Hepatocyte (in vitro differentiated cells): ENCODE measurements around the gene OGDH.

Experiments
- EZH2 ChIP-seq: fragments of 200-600 bp; sonication (generic); IDR thresholded peaks from 2 replicates; pipeline ENCODE4 v1.6.1; 2016; ENCODE audit warnings: antibody characterized with exemption, mild to moderate bottlenecking, borderline replicate concordance
- EZH2phosphoT487 ChIP-seq: fragments of 200-600 bp; sonication (generic); IDR thresholded peaks from one replicate; pipeline ENCODE4 v1.6.1; 2018; ENCODE audit warnings: antibody characterized with exemption, mild to moderate bottlenecking, low read depth, moderate library complexity; ENCODE audit not compliant: unreplicated experiment, severe bottlenecking
- TF ChIP-seq, protein P1 (sequence below): fragments of 200-600 bp; sonication (generic); IDR thresholded peaks from 2 replicates; pipeline ENCODE4 v1.5.1; 2016; ENCODE audit warnings: antibody characterized with exemption, mild to moderate bottlenecking; ENCODE audit not compliant: poor library complexity

DNA sequence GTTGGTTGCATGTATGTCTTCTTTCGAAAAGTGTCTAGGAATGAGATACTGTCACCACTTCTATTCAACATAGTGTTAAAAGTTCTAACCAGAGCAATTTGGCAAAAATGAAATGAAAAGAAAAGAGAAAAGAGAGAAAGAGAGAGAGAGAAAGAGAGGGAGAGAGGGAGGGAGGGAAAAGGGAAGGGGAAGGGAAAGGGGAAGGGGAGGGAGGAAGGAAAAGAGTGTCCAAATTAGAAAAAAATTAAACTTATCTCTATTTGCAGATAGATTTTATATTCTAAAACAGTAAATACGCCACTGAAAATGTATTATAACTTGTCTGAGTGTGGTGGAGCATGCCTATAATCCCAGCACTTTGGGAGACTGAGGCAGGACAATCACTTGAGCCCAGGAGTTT is 48.9 kb upstream of the OGDH start:
- TF ChIP-seq, protein P1, sequence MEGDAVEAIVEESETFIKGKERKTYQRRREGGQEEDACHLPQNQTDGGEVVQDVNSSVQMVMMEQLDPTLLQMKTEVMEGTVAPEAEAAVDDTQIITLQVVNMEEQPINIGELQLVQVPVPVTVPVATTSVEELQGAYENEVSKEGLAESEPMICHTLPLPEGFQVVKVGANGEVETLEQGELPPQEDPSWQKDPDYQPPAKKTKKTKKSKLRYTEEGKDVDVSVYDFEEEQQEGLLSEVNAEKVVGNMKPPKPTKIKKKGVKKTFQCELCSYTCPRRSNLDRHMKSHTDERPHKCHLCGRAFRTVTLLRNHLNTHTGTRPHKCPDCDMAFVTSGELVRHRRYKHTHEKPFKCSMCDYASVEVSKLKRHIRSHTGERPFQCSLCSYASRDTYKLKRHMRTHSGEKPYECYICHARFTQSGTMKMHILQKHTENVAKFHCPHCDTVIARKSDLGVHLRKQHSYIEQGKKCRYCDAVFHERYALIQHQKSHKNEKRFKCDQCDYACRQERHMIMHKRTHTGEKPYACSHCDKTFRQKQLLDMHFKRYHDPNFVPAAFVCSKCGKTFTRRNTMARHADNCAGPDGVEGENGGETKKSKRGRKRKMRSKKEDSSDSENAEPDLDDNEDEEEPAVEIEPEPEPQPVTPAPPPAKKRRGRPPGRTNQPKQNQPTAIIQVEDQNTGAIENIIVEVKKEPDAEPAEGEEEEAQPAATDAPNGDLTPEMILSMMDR = no peak
- TF ChIP-seq EZH2phosphoT487 = no peak
- TF ChIP-seq EZH2 = no peak
